Spleen (tissue), 11 donors: ENCODE data around the gene TRHDE. TPM values are rescaled to one million over a fixed set of nuclear protein-coding genes. Genes with fewer than 3 reads are reported as not detected.

Source experiments
- DNase-seq: peaks from one replicate; pipeline ENCODE4 v3.0.0-alpha.2; 2020
- H3K27ac ChIP-seq, 8 donors: fragments of 200-600 bp; sonication (generic) in 7 of 8; 1 replicate in 4 of 8; 2 replicates in 4 of 8; pipeline versions ENCODE4 v1.5.0 to v1.8.0; 2016 to 2021; ENCODE audit warnings: inconsistent platforms in 4 of 8, mild to moderate bottlenecking in 4 of 8, moderate library complexity in 1 of 8
- H3K27me3 ChIP-seq, 7 donors: fragments of 200-600 bp; sonication (generic) in 6 of 7; replicated peaks in 1 of 7; 1 replicate in 4 of 7; 2 replicates in 3 of 7; pipeline versions ENCODE4 v1.5.0 to v1.8.0; 2016 to 2021; ENCODE audit warnings: inconsistent platforms in 3 of 7, mild to moderate bottlenecking in 1 of 7
- H3K36me3 ChIP-seq, 6 donors: fragments of 200-600 bp; sonication (generic) in 5 of 6; 1 replicate in 4 of 6; 2 replicates in 2 of 6; pipeline versions ENCODE4 v1.5.0 to v1.8.0; 2016 to 2021; ENCODE audit warnings: inconsistent platforms in 2 of 6
- H3K4me1 ChIP-seq, 6 donors: fragments of 200-600 bp; sonication (generic) in 5 of 6; 1 replicate in 3 of 6; 2 replicates in 3 of 6; pipeline versions ENCODE4 v1.5.0 to v1.8.0; 2016 to 2021; ENCODE audit warnings: inconsistent platforms in 3 of 6
- H3K4me3 ChIP-seq, 8 donors: fragments of 200-600 bp; sonication (generic) in 7 of 8; 1 replicate in 4 of 8; 2 replicates in 4 of 8; pipeline versions ENCODE4 v1.5.0 to v1.8.0; 2016 to 2021; ENCODE audit warnings: inconsistent platforms in 4 of 8, mild to moderate bottlenecking in 4 of 8, moderate library complexity in 2 of 8
- H3K9me3 ChIP-seq, 8 donors: fragments of 200-600 bp; sonication (generic) in 7 of 8; 1 replicate in 4 of 8; 2 replicates in 4 of 8; pipeline versions ENCODE4 v1.5.0 to v1.8.0; 2016 to 2021; ENCODE audit warnings: inconsistent platforms in 4 of 8
- CTCF ChIP-seq, 11 experiments: fragments of 200-600 bp in 7 of 11; fragments of 450-650 bp in 4 of 11; sonication (generic) in 4 of 11; IDR thresholded peaks in 8 of 11; conservative IDR thresholded peaks in 3 of 11; 1 replicate in 7 of 11; 2 replicates in 4 of 11; pipeline versions ENCODE4 v1.4.0 to v1.8.0; 2016 to 2021; ENCODE audit warnings: antibody characterized with exemption in 11 of 11, inconsistent platforms in 4 of 11, mild to moderate bottlenecking in 1 of 11
- POLR2A ChIP-seq, 3 donors: fragments of 450-650 bp; IDR thresholded peaks; one replicate each; pipeline ENCODE4 v1.5.1; 2017; ENCODE audit warnings: antibody characterized with exemption in 3 of 3, mild to moderate bottlenecking in 1 of 3
- POLR2AphosphoS5 ChIP-seq, 3 donors: sonication (generic); formaldehyde crosslinking; IDR thresholded peaks; one replicate each; pipeline ENCODE4 v1.5.1; 2017; ENCODE audit warnings: antibody characterized with exemption in 3 of 3
- WGBS, 5 donors: extraction: QIAGEN DNeasy Blood & Tissue Kit in 3 of 5; methylation state at CpG; one replicate each; pipeline versions ENCODE4 v1.1.5 to v1.1.7; 2013 to 2018; 5-methylcytosine and 5-hydroxymethylcytosine counted together
- intact Hi-C: fragments of 100-400 bp; cut with DNase I; formaldehyde crosslinking; loops from one replicate; pipeline ENCODE4 v1.15.0; 2023; ENCODE audit warnings: low total_unique reads
- polyA plus RNA-seq, 3 donors: library from polyadenylated mRNA; stranded (reverse); fragments of 200-250 nt; gene quantifications; one replicate each; pipeline ENCODE4 v1.2.1, GENCODE V29; 2013
- total RNA-seq, 7 donors: library from RNA; depleted of rRNA in 3 of 7; stranded (reverse); fragments of >200 nt in 3 of 7; fragmentation: NEBNext Ultra II Directional in 4 of 7; extraction: Animal tissue kit (Norgen Biotek cat#: 25700) in 4 of 7; gene quantifications; one replicate each; pipeline versions ENCODE4 v1.1.0 to v1.2.1, GENCODE V29; 2016 to 2021
- donor health status: healthy with polysubstance abuse.
- donor health status: DM: no; HTN: no; CAD: no; lungs with moderate emphysema.
- donor health status: DM: no; HTN: no; CAD: no.
- donor health status: Bipolar disorder and iron deficiency.
- donor health status: healthy.
- donor health status: DM: no; HTN: no; CAD: no.
- donor health status: DM: yes; HTN: yes; CAD: no.

Gene TRHDE
- total and polyA plus RNA-seq, 10 donors: 0.26 to 32.7 (median 16.3) TPM

GRCh38 chr12:72476301-72476700 lies 204.1 kb downstream of the TRHDE start:
- Histone ChIP-seq H3K4me1 (no peaks in the 10 kb centered on the region), H3K4me3 (no peak overlapping the region), H3K36me3 (no peaks in the 10 kb centered on the region), H3K9me3 (no peaks in the 10 kb centered on the region), H3K27me3 (no peaks in the 10 kb centered on the region), H3K27ac (no peak overlapping the region)
- TF ChIP-seq POLR2A (IDR thresholded peaks at IDR 0.05) (no peak), POLR2AphosphoS5 (IDR thresholded peaks at IDR 0.05) (no peak)
- DNase-seq: no peak
- intact Hi-C loops: no loop called here
- 68 to 76% (median 72%) methylated on average over 2 of the region's 2 CpGs for WGBS, 5 donors

GRCh38 chr12:72485017-72485701 lies 213.0 kb downstream of the TRHDE start:
- peak; percentile 52 for DNase-seq
- H3K27me3 ChIP-seq: no peaks in the 10 kb centered on the region
- TF ChIP-seq POLR2AphosphoS5 (IDR thresholded peaks at IDR 0.05): no peak
- TF ChIP-seq POLR2A (IDR thresholded peaks at IDR 0.05): no peak
- no peak for TF ChIP-seq CTCF (IDR thresholded peaks at IDR 0.05 in 8 of 11, conservative IDR thresholded peaks at IDR 0.05 in 3 of 11)
- no peaks in the 10 kb centered on the region for H3K4me1 ChIP-seq
- 76 to 88% (median 84%) methylated on average over 3 to 4 of the region's 4 CpGs for WGBS, 5 donors
- no peaks in the 10 kb centered on the region for H3K36me3 ChIP-seq
- no peak overlapping the region for H3K27ac ChIP-seq
- H3K4me3 ChIP-seq: no peak overlapping the region
- H3K9me3 ChIP-seq: peaks cover 0 to 27% (median 9%) of the 10 kb centered on the region in 8 donors
- intact Hi-C loops: no loop called here

- no peaks in the 10 kb centered on the region for H3K4me1 ChIP-seq
- WGBS, 5 donors: 90 to 95% (median 93%) methylated on average over 4 of the region's 4 CpGs
- no peak for DNase-seq
- intact Hi-C loops: no loop called here
- no peak overlapping the region for H3K27ac ChIP-seq
- TF ChIP-seq POLR2A (IDR thresholded peaks at IDR 0.05): no peak
- TF ChIP-seq POLR2AphosphoS5 (IDR thresholded peaks at IDR 0.05): no peak
- no peak for TF ChIP-seq CTCF (IDR thresholded peaks at IDR 0.05 in 8 of 11, conservative IDR thresholded peaks at IDR 0.05 in 3 of 11)
- no peaks in the 10 kb centered on the region for H3K36me3 ChIP-seq
- peaks cover 0 to 14% (median 7%) of the 10 kb centered on the region in 8 donors for H3K9me3 ChIP-seq
- no peak overlapping the region for H3K4me3 ChIP-seq
- no peaks in the 10 kb centered on the region for H3K27me3 ChIP-seq
Measured at GRCh38 chr12:72491426-72491825, 219.3 kb downstream of the TRHDE start.

GRCh38 chr12:72493407-72493806 lies 221.2 kb downstream of the TRHDE start:
- intact Hi-C loops: no loop called here
- Histone ChIP-seq H3K27ac (no peak overlapping the region), H3K4me3 (no peak overlapping the region), H3K4me1 (no peaks in the 10 kb centered on the region), H3K9me3 (no peaks in the 10 kb centered on the region), H3K36me3 (no peaks in the 10 kb centered on the region), H3K27me3 (no peaks in the 10 kb centered on the region)
- no peak for DNase-seq
- TF ChIP-seq CTCF (IDR thresholded peaks at IDR 0.05 in 8 of 11, conservative IDR thresholded peaks at IDR 0.05 in 3 of 11) (no peak), POLR2AphosphoS5 (IDR thresholded peaks at IDR 0.05) (no peak), POLR2A (IDR thresholded peaks at IDR 0.05) (no peak)
- 42 to 71% (median 59%) methylated on average over 1 of the region's 1 CpG for WGBS, 5 donors
